Left ventricle myocardium superior (tissue), 1 donor: Measurements from ENCODE around the gene UTP25. TPM values are rescaled to one million over a fixed set of nuclear protein-coding genes. Genes with fewer than 3 reads are reported as not detected.

Experiments
- ATAC-seq: fragments of 200-7000 bp; cut with Tn5 transposase; one replicate; pipeline ENCODE4 v1.9.1; 2020; ENCODE audit warnings: mild to moderate bottlenecking, moderate library complexity
- DNase-seq: peaks from one replicate; pipeline ENCODE4 v3.0.0-alpha.2; 2020
- intact Hi-C: fragments of 100-400 bp; cut with micrococcal nuclease; formaldehyde crosslinking; loops from one replicate; pipeline ENCODE4 v1.11.0; 2022
- total RNA-seq: library from RNA; stranded (reverse); fragmentation: NEBNext Ultra II Directional; extraction: Animal tissue kit (Norgen Biotek cat#: 25700); gene quantifications from one replicate; pipeline ENCODE4 v1.2.1, GENCODE V29; 2021
- donor health status: DM: no; HTN: yes; CAD: no; lungs with severe emphysema.

Gene UTP25
- total RNA-seq, 1 donor from 2014 or later = 2.5 TPM

DNA sequence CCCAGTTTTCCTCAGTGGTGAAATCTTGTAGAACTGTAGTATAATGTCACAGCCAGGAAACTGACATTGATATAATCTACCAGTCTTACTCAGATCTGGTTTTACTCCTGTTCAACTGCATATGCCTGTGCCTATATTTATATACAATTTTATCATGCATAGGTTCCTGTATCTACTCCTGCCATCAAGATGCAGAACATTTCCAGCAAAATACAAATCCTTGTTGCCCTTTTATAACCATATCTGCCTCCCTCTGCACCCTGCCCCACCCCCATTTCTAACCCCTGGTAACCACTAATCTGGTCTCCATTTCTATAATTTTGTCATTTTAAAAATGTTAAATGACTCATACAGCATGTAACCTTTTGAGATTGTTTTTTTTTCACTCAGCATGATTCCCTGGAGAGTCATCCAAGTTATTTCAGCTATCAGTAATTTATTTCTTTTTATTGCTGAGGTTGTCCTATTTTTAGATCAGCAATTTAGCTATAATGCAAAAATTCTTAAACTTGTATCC lies 8.1 kb downstream of the UTP25 start:
- ATAC-seq = no peak

DNA sequence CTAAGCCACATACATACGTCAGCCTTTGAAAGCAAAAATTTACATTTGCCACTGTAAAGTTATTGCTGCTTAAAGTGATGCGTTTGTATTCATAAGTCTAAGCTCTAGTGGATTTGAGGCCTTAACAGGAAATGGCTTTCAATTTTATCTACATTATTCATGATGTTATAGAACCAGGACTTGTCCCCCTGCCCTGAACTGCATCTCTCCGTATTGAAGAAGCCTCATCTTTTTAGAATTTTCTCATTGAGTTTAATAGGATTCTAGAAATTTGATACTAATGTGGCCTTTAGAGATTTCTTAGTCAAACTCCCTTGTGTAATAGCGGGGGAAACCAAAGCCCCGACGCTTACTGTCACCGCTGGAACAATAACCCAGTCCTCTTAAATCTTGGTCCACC lies 9.9 kb downstream of the UTP25 start:
- ATAC-seq (no peak), DNase-seq (no peak)
- intact Hi-C loops = no loop called here

More for the DNA sequence above, 8.1 kb downstream of the UTP25 start:
- DNase-seq = no peak
- intact Hi-C loops = no loop called here

DNA sequence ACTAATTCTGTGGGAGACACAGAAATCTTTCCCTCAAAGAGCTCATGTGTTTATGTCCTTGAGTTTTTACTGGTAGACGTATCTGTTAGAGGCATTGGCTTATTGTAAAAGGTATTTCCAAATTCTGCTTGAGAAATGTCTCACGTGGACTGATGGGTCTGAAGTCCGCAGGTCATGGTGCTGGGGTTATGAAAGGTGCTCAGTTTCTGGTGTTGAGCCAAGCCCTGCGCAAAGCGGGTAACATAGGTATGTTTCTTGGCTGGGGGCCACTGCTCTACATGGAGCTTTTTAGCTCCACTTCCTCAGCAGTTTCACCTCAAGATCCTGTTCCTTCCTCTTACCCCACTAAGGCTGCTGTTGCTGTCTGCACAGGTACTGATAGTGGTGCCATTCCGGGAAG lies 10.8 kb downstream of the UTP25 start:
- DNase-seq = no peak
- intact Hi-C loops = no loop called here
- ATAC-seq = no peak

DNA sequence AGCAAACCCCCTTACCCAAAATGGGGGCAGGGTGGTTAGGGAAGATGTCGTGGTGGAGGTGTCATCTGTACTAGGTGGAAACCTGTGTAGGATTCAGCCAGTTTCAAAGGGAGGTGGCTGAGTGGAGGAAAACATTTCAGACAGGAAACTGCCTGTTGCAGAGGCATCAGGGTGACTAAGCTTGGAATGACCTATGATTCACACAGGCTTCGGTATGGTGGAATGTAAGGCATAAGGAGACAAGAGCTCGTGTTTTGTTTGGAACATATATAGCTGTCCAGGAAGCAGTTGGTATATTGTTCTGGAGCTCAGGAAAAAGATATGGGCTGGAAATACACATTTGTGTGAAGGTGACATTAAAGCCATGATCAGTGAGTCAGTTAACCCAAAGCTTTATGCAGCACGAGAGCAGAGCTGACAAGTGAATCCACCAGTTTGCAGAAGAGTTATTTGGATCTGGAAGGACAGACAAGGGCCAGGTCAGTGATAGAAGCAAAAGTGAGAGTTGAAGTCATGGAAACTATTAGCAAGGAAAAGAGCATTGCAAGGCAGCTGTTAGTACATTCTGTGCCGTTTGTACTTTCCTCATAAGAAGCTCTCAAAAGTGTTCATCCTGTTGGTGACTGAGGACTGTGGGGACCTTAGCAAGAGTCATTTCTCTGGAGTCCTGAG lies 12.2 kb downstream of the UTP25 start:
- ATAC-seq (no peak), DNase-seq (no peak)

DNA sequence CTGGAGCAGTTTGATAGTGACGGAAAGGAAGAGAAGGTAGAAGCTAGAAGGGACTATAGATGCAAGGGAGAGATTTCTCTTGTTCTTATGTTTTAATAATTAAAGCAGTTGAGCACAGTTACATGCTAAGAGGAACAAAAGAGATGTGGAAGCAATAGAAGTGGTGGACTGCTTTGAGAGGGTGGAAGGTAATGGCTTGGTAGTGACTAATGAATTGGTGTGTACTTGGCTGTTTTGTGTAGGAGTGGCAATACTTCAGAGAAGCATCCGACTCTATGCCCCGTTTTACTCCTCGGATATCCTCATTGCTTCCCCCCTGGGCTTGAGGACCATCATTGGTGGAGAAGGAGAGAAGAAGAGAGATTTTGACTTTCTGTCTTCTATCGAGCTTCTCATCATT lies 12.8 kb downstream of the UTP25 start:
- DNase-seq (no peak), ATAC-seq (no peak)
- intact Hi-C loops = no loop called here

More for the DNA sequence above, 12.2 kb downstream of the UTP25 start:
- intact Hi-C loops = no loop called here

DNA sequence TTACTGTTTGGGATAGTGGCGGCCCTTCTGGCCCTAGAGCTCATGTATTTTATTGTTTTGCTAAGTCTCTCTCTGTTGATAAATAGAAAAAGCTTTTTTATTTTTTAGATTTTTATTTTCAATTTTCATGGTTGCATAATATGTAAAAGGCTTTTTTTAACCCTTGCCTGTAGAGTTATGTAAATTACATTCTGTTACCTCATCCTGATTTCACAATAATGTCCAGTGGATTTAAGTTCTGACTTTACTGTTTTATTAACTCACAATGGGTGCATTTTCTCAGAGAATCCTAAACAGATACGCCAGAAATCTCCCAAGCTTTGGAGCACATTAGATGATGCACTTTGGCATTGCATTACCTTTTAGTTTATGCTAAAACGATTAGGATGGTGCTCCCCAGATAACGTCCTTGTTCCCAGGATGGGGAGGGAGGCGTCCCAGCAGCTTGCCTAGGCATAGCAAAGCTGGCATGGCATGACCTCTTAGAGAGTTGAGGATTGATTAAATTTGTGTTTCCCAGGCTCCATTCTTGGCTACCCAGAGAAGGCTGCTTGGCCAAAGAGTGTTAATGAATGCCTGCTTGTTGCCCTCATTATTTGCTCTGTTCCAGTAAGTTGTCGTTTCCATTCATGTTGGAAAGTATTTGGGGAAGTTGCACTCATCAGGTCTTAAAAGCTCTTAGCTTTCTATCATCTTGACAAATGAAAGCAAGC lies 17.1 kb downstream of the UTP25 start:
- ATAC-seq = peak; percentile 51
- intact Hi-C loops = no loop called here

DNA sequence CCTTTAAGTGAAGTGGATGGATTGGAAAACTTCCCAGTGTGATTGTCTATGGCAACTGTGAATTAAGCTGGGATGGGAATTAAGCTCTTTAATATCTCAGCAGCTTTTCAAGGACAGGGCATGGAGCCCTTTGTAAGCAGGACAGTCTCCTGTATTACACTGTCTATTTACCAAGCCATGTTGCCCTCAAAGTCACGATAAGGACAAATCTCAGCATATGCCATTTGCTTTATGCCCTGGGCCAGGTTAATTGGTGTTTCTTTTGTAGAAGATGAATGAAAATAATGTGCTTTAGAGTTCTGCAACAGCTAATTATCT lies 17.6 kb downstream of the UTP25 start:
- intact Hi-C loops = no loop called here
- ATAC-seq (peak; percentile 64), DNase-seq (no peak)

More for the DNA sequence above, 17.1 kb downstream of the UTP25 start:
- DNase-seq = no peak

DNA sequence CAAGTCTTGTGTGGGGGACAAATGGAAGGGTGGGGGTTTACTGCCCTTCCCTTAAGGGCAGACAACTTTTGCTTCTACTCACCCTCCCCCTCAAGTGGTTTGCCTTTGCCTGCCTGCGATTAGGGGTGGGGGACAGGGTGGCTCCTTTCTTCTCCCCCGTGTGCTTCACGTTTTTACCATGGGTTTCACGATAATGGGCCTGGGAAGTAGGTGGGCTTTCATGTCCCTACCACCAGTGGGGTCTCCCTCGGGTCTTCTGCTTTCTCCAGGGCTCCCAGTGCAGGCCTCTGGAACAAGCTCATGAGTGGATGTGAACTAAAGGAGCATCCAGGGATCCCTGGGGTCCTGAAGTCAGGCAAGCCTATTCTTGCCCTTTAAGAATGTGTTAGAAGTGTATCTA lies 21.6 kb downstream of the UTP25 start:
- DNase-seq (no peak), ATAC-seq (no peak)
- intact Hi-C loops = no loop called here

DNA sequence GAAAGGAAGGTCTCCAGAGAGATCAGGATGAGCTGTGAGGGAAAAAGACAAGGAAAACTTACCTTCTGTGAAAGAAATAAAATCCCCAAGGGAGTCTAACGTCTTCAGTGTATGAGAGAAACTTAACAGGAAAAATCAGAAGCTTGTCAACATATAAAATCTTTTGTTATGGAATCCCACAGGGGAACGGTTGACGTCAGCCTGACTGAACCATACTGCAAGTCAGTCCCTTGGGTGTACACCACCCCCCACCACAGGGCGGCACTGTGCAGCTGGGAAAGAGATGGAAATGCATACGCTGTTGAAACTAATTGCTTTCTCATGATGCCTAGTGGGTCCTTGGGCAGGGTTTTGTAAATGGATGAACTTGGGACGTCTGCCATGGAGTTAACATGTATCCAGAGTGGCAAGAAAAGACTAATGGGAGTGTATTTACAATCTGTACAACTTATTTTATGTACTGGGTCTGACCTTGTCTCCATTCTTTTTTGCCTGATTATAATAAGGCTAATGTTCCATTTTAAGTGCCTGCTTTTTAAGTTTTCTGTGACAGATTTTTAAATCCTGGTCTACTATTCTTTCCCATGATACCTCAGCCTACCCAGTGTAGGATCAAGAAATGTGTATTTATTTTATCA lies 22.7 kb downstream of the UTP25 start:
- intact Hi-C loops = no loop called here
- ATAC-seq (peak; percentile 15), DNase-seq (peak; percentile 47)

DNA sequence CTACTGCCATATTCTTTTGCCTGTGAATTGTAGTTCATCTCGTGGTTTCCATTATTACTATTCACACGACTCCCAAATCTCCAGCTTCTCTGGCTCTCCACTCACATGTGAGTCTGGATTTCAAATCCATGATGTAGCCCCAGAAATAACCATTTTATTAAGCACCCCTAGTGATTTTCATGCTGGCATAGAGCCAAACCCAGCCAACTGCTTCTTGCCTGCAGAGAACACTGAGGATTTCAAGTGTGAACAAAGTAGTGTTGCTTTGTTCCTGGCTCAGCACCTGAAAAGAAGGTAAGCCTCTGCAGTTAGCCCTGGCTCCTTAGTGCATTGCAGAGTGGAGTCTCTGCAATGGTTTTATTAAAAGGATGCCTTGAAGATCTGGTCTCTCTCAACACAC lies 25.9 kb downstream of the UTP25 start:
- intact Hi-C loops = no loop called here
- ATAC-seq = no peak
- DNase-seq = no peak

DNA sequence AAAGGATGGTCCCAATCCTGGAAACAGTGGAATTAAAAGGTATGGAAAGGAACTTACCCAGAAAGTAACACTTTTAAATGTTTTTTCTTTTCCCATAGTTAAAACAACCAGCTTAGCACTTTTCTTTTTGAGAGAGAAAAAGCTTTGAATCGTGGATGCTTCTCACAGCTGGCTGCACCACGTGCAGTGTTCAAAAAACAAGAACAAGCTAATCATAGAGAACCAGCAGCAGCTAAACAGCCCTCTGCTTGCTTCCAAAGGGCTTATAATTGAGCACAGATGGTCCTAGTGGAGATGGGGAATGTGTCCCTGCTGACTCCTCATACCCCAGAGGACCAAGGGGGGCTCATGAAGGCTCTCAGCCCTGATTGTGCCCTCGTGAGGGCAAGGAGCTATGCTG lies 26.4 kb downstream of the UTP25 start:
- no peak for DNase-seq
- no peak for ATAC-seq
- intact Hi-C loops = no loop called here

DNA sequence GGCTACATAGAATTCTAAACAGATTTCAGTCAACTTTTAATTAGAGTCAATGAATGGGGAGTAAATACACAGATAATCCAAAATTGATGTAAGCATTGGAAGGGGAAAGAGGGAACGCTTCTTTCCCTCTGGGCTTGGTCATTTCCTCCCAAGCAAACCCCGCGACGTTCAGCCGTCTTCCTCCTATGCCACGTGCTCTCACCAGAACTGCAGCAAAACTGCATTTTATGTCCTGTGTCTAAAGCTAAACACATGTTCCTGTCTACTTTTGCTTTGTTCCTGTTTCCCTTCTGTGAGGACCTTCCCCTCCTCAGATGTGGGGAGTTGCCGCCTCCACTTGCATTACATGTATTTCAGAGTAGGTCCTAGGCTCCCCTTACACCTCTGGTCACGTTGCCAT lies 27.2 kb downstream of the UTP25 start:
- intact Hi-C loops = no loop called here
- ATAC-seq (no peak), DNase-seq (no peak)

DNA sequence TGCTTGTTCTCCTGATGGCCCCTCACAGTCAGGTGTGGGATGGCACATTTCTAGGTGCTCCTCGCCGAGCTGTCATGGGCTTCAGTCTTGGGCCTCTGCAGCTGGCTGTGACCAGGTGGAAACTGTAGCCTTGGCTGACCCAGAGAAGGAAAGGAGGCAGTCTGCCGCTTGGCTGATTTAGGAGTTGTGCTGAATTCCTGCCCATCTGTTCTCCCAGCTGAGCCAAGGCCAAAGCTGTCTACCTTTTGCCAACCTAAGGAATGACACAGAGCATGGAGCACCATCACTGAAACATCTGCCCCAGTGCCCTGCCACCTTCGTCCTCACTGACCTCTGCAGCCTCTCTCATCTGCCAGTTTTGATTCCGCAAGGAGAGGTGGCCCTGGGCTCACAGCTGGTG lies 27.9 kb downstream of the UTP25 start:
- intact Hi-C loops = no loop called here
- ATAC-seq = no peak
- DNase-seq = no peak

DNA sequence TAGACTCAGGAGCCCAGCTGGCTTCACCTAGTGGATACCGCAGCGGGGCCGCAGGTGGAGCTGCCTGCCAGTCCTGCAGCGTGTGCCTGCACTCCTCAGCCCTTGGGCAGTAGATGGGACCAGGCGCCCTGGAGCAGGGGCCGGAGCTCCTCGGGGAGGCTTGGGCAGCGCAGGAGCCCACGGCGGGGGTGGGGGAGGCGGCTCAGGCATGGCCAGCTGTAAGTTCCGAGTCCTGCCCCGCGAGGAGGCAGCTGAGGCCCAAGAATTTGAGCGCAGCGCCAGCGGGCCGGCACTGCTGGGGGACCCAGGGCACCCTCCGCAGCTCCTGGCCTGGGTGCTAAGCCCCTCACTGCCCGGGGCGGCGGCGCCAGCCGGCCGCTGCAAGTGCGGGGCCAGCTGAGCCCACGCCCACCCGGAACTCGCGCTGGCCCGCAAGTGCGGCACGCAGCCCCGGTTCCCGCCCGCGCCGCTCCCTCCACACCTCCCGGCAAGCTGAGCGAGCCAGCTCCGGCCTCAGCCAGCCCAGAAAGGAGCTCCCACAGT lies 30.9 kb downstream of the UTP25 start:
- ATAC-seq = no peak
- intact Hi-C loops = no loop called here
- DNase-seq = no peak

DNA sequence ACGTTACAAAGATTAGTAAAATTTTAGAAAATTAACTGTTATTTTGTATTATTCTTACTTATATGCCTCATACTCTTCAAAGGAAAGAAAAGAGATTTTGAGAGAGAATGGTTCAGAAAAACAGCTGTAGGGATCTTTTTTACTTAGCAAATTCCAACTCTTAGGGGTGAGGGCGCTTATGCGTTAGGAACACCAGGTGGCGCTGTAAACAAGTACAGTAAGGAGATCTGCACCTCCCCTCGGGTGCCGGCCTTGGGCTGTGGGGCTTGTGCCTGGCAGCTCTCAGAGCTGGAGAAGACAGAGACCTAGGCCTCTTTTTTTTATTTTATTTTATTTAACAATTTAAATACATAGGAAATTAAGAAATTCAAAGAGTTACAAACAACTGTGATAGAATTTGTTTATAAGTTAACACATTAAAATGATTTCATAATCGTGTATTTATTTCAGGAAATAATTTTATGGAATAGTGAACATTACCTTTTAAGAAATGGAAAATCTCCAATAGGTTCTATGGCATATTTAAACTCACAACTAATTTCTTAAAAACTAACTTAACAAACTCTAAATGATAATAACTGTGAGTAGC lies 32.6 kb downstream of the UTP25 start:
- intact Hi-C loops = loop anchor here (5.0 kb wide), 1 partner anchor 127 kb away; no protein-coding TSS in a partner anchor
- peak; percentile 78 for DNase-seq
- peak; percentile 82 for ATAC-seq

DNA sequence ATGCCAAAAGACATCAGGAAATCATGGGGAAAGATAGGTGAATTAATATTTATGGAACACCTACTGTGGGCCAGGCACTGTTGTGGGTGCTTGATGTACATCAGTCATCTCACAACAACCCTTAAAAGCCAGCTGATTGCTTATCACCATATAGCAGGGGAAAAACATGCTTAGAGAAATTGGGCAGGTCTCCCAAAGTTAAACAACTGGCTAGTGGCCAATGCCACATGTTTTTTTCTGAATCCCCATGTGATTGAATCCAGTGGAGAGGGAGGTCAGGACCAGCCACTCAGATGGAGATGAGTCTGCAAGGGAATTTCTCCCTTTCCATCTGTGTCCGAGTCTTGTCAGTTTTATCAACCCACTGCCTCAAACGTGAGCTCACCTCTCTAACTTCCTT lies 33.5 kb downstream of the UTP25 start:
- DNase-seq (no peak), ATAC-seq (no peak)
- intact Hi-C loops = loop anchor here (5.0 kb wide), 1 partner anchor 126 kb away; no protein-coding TSS in a partner anchor

DNA sequence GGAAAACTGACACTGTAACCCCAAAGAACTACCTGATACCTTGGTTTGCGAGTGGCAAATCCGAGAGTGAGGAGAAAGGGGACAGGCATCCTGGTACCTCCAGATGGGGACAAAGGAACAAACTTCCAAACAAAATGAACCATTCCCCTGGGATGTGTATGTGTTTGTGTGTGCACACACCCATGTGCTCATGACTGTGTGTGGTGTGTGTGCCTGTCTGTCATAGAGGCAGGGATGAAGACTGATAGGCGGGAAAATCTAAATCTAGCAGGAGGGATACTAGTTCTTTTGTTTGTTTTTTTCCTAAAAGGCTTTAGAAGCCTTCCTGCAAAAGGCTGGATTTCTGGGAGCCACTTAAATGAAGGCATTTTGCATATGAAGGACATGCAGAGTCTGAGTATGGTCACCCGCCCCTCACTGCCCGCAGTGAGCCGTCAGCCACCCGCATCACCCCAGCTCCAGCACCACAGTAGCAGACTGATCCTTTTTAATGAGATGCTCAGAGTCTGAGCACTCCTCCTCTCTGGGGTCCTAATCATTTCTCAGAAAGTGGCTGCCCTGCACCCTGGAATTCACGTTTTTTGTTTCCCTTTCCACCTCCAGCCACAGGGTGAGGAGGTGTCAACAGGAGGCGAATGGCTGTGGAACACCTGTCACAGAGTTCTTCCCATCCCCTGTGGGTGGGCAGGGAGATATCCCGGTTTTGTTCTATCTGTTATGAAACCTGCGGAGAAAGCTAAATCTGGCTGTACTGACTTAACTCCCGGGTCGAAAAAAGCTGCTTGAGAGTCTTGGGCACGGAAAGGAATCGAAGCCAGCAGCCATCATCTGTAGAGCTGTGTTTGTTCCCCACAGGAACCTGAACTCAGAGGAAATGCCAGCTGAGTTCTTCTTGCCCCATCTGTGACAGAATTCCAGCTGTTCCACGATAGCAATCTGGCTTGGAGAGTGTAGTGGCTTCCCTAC lies 34.9 kb downstream of the UTP25 start:
- DNase-seq = no peak
- intact Hi-C loops = loop anchor here (5.0 kb wide), 1 partner anchor 125 kb away; no protein-coding TSS in a partner anchor
- ATAC-seq = no peak

DNA sequence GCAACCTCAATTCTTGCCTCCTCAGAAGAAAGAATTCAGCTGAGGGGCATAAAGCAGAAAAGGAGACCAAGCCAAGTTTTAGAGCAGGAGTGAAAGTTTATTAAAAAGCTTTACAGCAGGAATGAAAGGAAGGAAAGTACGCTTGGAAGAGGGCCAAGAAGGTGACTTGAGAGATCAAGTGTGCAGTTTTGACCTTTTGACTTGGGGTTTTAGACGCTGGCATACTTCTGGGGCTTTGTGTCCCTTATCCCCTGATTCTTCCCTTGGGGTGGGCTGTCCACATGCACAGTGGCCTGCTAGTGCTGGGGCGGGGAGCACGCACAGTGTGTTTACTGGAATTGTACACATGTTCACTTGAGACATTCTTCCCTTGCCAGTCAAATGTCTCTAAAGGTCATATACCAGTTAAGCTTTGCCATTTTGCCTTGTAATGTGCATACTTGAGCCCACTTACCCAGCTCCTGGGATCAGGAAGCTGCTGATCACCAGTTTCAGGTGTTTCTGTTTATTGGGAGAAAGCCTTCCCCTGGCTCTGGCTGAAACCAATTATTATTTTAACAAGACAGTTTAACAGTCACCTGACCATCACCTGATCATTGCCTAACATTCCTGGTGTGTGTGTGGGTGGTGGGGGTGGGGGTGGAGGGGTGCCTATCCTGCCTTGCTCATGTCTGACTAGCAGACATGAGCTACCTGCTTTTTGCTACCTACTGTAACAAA lies 36.2 kb downstream of the UTP25 start:
- intact Hi-C loops = loop anchor here (5.0 kb wide), 1 partner anchor 123 kb away; no protein-coding TSS in a partner anchor
- DNase-seq = no peak
- ATAC-seq = no peak
